Suppressor macrophage treated with lipopolysaccharide for 1 hour (primary cell): ENCODE results near the gene PKMYT1.
A peak's percentile ranks its signal among the peaks of the same experiment; 100 is the strongest.

Source experiments
- DNase-seq, 3 donors: peaks; one replicate each; pipeline ENCODE4 v3.0.0-alpha.2; 2020 to 2022

The PKMYT1 gene

DNA sequence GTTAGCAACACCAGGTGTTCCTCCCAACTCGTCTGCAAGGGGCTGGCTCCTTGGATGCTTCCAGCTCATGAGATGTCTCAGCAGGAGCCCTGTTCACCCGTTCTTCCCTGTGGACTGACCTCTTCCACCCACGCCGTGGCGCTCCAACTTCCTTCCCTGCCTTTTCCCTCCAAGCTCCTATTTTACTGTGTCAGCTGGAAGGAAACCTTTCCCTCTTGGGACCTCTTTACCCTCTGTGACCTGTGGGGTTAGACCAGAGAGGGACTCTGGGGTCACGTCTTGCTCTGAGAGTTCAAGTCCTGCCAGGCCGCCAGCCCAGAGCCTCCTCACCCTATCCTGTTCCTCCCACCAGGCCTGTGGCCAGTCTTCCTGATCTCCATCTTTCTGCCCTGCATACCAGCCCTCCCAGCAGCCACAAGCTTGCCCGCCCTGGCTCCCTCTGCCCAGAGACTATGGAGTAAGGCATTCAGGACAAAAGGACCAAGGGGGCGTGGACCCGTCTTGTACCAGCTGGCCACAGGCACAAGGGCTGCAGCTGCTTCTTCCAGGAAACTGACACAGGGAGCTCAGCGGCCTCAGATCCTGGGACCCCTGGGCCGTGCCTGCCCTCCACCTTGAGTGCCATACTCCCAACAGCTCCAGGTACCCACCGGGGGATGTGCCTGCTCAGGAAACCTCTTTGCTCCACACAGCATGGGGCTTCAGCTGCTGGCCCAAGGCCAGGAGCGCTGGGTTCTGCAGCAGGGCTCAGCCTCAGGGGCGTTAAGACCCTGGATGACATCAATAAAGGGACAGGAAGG lies 8.1 kb downstream of the PKMYT1 start:
- no peak for DNase-seq

DNA sequence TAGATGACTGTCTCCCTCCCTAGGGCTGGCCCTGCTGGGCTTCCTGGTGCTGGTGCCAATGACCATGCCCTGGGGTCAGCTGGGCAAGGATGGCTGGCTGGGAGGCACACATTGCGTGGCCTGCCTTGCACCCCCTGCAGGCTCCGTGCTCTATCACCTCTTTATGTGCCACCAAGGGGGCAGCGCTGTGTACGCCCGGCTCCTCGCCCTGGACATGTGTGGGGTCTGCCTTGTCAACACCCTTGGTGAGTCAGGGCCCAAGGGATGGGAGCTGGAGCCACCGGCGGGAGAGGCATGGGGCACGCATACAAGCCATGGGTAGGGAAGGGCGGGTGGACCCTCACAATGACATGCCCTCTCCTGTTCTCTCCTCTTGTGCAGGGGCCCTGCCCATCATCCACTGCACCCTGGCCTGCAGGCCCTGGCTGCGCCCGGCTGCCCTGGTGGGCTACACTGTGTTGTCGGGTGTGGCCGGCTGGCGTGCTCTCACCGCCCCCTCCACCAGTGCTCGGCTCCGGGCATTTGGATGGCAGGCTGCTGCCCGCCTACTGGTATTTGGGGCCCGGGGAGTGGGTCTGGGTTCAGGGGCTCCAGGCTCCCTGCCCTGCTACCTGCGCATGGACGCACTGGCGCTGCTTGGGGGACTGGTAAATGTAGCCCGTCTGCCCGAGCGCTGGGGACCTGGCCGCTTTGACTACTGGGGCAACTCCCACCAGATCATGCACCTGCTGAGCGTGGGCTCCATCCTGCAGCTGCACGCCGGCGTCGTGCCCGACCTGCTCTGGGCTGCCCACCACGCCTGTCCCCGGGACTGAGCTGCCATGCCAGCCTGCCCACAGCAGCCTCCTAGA lies 8.9 kb downstream of the PKMYT1 start:
- DNase-seq, result no peak

DNA sequence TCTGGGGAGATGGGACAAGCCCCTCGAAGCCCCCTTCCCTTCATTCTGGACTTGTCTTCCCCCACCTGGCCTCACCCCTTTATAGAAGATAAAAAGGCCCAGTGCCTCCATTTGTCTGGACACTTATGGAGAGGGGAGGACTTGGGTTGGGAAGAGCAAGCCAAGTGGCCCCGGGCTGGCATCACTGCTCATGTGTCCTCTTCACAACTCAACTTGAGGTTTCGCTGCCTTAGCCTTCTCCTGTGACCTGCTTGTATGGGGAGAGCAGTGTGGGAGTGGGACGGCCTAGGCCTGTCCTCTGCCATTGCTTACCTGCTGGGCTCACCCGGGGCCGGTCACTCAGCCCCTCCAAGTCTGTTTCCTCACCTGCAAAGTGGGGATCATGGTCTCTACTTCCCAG lies 9.7 kb downstream of the PKMYT1 start:
- no peak for DNase-seq

DNA sequence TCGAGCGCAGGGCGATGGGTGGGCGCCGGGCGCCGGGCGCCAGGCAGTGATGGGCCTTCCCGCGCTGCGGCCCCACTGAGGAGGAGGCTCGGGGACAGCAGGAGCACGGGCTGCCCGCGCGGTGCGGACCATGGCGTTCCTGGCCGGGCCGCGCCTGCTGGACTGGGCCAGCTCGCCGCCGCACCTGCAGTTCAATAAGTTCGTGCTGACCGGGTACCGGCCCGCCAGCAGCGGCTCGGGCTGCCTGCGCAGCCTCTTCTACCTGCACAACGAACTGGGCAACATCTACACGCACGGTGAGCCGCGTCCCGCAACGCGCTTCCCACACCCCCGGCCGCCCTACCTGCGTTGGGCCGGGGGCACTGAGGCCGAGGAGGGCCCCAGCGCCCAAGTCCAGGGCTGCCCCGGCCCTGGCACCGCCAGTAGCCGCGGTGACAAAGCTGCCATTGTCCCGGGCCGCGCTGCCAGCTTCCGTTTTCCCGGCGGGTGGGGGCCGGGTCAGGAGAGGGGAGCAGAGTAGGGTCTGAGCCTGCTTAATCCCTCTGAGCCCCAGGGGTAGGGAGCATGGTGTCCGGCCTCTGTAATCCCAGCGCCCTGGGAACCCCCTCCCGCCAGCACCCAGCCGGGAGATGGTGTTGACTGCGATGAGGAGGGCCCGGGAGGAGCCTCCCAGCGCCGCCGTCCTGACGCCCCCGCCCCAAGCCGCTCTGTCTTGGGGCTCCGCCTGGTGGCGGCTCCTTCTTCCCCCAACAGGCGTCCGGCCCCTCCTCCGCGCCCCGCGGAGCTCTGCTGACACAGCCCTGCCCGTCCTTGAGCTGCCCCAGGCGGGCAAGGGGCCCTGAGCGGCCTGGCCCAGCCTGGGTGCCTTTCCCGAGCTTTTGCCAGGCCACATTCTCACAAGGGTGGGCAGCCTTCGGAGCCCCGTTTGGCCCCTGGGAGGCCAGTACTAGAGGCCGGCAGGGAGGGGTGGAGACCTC lies 10.4 kb downstream of the PKMYT1 start:
- DNase-seq, result peak; percentile 92 to 97 (median 95)

DNA sequence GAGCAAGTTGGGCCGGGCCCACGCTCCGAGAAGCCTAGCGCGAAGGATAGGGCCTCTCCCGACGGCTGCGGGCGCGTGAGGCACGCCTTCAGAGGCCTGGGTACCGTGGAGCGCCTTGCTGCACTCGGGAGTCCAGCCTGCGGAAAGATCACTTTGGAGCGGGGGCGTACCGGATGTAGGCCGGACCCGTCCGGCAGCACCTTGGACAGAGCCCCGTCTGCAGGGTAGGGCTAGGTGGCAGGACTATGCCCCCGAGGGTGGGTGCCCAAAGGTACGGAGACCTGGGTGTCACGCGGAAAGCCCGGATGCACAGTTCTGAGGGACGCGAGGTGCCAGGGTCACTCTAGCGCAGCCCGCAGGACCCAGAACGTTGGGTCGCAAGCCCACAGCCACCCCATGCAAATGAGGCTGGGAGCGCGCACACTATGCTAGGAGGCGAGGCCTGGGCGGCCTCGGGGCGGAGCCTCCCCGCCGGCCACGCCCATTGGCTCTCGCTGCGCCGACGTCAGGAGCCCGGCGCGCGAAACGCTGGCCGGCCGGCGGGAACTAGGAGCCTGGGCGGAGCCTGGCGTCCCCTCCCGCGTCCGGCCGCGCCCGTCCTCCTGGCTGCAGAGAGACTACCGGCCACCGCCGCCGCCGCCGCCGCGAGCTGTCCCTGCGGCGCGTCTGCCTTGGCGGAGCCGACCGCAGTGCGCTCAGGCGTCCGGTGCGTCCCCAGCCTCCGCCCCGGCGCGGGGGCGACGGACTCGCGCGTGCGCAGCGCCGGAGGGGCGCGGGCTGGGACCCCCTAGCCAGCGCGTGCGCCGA lies 11.3 kb downstream of the PKMYT1 start, which contains the start of gene PAQR4:
Gene PAQR4 (plus strand): TSS at position 611 of the 807 bp plus-strand sequence. CDS start 327 bp downstream, outside the sequence.
- DNase-seq, result peak; percentile 96 to 98 (median 98)

DNA sequence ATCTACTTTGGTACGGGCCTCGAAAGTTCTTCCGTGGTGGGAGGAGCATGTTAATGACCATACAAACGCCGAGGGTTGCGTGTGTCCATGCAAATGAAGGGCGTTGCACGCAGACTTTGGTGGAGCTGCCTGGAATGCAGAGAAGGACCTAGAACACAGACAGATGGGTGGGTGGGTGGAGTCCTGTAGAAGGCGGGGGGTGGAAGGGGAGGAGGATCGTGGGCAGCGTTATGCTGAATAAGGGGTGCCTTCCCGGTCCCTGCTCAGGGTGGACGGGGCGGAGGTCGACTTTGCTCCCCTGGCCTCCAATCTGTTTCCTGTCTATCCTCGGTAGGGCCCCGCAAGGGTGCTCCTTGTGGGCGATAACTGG lies 11.9 kb downstream of the PKMYT1 start:
- peak in 2 of 3 donors; percentile 15 to 37 for DNase-seq

DNA sequence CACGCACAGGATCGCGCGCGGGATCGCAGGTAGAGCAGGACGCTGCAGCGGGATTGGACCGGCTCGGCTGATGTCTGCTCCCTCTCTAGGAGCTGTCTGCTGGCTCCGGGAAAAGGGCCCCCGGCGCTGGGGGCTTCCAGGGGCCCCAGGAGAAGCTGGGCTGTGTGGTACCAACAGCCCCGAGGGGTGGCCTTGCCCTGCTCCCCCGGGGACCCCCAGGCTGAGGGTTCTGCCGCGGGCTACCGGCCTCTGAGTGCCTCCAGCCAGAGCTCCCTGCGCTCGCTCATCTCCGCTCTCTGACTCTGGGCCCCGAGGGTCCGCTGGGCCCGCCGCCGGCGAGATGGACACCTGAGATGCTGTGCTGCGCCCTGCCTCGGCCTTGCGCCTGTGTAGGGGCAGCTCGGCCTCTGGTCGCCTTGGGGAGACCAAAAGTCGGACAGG lies 12.5 kb downstream of the PKMYT1 start:
- no peak for DNase-seq

DNA sequence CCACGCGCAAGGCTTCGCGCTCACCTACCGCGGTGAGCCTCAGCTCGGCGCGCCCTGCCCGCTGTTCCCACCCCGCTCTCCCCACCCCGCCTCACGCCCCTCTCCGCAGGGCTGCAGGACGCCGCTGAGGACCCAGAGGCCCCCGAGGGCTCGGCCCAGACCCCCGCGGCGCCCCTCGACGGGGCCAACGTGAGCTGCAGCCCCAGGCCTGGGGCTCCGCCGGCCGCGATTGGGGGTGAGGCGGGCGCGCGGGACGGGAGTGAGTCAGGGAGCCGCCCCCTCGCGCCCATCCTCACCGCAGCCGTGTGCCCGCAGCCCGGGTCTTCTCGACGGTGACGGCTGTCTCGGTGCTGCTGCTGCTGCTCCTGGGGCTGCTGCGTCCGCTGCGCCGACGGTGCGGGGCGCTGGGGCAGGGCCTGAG lies 13.0 kb downstream of the PKMYT1 start:
- no peak for DNase-seq

DNA sequence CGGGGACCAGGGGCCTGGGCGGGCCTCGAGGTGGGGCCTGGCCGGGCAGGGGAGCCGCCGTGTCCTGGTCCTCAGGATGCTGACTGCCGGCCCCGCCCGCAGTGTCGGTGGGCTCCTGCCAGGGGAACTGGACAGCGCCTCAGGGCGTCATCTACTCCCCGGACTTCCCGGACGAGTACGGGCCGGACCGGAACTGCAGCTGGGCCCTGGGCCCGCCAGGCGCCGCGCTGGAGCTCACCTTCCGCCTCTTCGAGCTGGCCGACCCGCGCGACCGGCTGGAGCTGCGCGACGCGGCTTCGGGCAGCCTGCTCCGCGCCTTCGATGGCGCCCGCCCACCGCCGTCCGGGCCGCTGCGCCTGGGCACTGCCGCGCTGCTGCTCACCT lies 13.4 kb downstream of the PKMYT1 start:
- DNase-seq, result peak; percentile 34 to 50 (median 43)

DNA sequence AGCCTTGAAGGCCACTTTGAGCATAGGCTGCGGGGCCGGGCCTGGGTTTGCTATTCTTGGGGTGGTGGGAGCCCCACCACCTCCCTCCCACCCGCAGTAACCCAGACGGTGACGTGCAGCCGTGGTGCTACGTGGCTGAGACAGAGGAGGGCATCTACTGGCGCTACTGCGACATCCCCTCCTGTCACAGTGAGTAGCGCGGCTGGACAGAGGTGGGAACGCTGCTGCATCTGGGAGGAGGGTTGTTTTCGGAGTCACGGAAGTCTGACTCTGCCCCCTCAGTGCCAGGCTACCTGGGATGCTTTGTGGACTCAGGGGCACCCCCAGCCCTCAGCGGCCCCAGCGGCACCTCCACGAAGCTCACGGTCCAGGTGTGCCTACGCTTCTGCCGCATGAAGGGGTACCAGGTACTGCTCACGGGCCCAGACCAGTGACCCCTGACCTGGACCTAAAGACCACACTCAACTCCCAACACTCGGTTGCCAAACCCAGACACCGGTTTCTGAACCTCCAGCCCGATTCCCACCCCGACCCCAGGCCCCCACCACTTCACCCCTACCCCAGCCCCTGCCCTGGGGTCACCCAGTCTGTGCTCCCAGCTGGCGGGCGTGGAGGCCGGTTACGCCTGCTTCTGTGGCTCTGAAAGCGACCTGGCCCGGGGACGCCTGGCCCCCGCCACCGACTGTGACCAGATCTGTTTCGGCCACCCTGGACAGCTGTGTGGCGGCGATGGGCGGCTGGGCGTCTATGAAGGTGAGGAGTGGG lies 14.0 kb downstream of the PKMYT1 start:
- no peak for DNase-seq

DNA sequence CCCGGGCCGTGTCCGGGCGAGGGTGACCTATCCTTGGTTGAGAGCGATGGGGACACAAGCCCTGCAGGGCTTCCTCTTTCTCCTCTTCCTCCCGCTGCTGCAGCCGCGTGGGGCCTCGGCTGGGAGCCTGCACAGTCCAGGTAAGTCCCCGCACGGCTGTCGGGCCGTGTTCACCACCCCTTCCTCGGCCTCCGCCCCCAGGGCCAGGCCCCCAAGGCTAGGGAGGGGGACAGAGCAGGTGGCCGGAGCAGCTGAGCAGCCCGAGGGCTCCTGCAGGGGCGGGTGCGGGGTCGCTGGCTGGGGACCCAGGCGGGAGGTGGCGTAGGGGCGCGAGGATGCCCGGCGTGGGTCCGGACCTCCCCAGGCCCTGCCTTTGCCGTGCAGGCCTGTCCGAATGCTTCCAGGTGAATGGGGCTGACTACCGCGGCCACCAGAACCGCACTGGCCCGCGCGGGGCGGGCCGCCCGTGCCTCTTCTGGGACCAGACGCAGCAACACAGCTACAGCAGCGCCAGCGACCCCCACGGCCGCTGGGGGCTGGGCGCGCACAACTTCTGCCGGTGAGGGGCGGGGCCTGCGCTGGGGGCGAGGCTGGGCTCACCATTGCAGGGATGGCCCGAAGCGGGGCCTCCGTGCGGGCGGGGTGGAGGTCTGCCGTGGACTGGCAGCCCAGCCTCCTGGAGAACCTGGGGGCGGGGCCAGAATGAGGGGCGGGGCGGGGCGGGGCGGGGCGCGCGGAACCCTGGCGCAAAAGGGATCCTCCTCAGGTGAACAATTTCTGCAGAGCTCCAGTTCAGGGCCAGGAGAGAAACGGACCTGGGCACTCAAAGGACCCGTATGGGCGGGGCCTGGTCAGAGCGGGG lies 15.5 kb downstream of the PKMYT1 start:
- DNase-seq, result peak in 2 of 3 donors; percentile 35 to 55

DNA sequence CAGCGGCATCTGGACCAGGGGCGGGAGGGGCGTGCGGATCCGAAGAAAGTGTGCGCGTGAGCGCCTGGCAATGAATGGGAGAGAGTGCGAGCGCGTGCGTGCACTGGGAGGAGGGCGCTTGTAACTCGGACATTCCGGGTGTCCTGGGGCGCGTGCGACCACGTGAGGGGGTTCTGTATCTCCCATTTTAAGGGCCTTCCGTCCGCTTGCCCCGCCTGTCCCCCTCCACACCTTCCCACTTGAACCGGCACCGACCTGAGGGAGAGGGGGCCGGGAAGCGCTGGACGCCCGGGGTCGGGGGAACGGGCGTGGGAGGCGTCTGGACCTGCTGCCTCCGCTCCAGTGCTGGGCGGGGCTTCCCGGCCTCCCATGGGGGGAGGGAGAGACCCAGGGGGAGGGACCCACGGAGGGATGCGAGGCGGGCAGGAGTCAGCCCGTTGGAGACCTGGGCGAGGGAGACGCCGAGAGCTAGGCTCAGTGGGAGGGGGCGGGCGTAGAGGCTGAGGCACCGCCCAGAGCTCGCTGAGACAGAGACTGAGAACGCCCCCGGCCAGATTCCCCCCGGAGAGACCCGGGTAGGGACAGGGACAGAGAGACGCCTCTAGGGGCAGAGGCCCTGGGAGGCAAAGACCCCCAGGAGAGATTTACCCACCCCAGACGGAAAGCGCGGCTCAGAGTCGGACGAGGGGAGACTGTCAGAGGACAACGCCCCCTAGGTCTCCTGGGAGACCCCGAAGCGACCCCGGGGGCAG lies 16.3 kb downstream of the PKMYT1 start, which contains the start of gene KREMEN2:
Gene KREMEN2 (plus strand): TSS at position 553 of the 752 bp plus-strand sequence. CDS start 246 bp downstream, outside the sequence.
- peak; percentile 49 to 75 (median 53) for DNase-seq

DNA sequence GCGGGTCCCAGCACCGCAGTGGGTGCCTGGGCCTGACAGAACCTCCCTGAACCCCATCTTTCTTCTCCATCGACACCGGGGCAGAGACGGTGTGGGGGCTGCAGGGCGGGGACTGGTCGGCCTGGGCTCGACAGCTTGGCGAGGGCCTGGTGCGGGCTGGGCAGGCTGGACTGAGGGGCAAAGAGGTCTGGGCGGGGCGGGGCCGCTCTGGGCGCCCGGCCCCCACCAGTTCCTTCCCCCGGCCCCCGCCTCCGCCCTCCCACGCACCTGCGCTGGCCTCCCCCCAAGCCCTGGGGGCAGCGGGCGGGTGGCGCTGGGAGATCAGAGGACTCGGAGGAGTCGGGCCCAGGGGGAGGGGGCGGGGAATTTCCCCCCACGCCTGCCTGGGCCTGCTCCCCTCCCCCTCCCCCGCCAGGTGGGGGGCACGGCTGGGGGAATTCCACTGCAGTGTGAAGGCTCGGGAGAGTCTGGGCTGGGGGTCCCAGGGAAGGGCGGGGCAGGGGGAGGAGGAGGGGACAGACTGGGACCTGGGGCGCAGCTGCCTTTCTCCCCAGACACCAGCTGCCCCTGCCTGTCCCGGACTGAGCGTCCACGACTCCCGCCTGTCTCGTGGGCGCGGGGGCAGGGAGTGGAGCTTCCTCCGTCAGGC lies 17.0 kb downstream of the PKMYT1 start:
- DNase-seq, result peak in 1 of 3 donors; percentile 28

DNA sequence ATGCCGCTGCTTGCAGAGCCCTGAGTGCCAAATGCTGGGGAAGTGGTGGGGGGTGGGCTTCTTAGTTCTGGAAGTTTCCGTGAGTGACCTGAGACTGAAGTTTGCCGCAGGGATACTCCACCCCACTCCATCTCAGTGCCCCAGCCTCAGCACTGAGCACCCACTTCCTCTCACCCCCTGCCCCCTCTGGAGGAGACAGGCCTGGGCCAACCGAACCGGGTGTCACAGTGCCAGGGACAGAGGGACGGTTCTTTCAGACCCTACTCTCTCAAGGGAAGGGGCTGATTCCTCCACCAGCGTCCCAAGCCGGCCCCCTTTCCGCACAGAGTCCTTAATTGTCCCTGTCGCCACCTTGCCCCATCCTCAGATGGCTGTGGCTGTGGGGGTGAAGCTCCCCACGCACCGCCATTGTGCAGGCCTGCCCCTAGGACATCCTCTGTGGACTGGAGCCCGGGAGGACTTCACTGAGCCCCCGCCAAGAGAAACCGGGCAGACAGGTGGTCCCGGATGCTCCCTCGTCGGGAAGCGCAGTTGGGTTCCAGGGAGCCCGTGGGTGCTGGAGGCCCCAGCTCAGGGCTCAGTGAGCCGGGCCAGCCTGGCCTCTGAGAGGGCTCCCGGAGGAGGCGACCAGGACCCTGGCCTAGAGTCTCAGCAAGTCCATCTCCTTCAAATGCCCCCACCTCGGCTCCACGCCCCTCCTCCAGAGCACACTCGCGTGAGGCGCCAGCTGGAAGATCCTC lies 17.7 kb downstream of the PKMYT1 start:
- DNase-seq, result no peak

DNA sequence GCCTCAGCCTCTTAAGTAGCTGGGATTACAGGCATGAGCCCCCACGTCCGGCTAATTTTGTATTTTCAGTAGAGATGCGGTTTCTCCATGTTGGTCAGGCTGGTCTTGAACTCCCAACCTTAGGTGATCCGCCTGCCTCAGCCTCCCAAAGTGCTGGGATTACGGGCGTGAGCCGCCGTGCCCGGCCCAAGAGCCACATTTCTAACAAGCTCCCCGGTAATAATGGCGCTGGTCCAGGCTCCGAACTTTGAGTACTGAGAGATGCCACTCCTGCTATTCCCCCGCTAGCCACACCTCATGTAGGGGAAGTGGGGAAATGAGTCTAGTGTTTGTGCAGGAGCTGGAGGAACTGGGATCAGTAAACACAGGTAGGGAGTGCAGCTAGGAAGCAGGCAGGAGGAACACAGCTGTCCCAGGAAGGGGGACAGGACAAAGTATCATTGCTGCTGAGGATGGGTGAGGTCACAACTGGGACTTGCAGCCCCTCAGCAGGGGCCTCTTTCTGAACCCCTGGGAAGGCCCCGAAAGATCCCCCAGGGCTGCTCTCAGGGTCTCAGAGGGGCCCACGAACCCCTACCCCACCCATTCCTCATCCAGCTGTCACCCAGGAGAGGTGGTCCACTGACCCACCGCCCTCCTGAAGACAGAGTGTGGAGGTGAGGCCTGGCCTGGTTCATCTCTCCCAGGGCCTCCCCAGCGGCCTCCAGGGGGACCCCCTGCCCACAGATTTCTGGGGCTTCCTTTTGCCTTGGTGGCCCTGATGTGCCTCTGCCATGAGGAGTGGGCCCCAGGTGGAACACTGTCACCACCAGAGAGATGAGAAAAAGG lies 19.8 kb downstream of the PKMYT1 start:
- no peak for DNase-seq

DNA sequence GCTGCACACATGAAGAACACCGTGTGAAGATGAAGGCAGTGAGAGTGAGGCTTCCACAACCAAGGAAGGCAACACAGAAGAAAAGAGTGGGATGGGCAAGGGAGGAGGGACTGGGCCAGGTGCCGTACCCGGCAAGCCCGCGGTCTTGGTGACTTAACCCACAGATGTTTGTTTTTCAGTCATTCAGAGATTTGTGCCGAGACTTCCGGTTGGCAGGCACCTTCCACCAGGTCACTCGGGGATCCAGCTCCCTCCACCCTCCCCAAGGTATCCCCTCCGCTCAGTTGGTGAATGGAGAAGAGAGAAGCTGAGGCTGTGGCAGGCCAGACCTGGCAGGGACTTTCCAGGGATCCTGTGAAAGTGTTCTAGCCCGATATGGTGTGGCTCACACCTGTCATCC lies 21.0 kb downstream of the PKMYT1 start:
- DNase-seq, result no peak

DNA sequence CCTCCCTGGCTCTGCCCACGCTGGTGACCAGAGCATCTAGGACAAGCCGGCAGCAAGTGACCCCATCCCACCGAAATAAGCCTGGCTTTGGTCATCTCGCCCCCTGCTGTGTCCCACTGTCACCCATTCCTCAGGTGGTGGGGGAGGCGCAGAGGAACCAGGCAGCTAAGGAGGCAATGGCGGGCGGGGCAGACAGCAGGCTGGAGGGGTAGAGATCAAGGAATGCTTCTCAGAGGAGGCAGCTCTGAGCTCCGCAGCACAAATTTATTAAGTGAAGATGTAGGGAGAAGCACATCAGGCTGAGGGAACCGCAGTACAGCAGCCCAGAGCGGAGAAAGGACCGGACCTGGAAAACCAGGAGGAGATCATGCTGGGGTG lies 23.7 kb downstream of the PKMYT1 start:
- DNase-seq, result no peak
